ENCODE measurements around the gene FGFBP1.

Gene FGFBP1

GRCh38 chr4:15938640-15939039, at the start of gene FGFBP1:
Gene FGFBP1 (minus strand): TSS chr4:15938740. CDS start chr4:15936632, 2,108 bp downstream.
- no peak within 1 kb of the TSS for H3K27ac ChIP-seq
- TF ChIP-seq CTCF (conservative IDR thresholded peaks at IDR 0.05) = no peak

GRCh38 chr4:15988222-15988621, 49.7 kb upstream of the FGFBP1 start:
- no peak for TF ChIP-seq CTCF (conservative IDR thresholded peaks at IDR 0.05)
- no peak overlapping the region for H3K27ac ChIP-seq

GRCh38 chr4:15986907-15987306, 48.4 kb upstream of the FGFBP1 start:
- no peak for TF ChIP-seq CTCF (conservative IDR thresholded peaks at IDR 0.05)
- H3K27ac ChIP-seq = no peak overlapping the region

GRCh38 chr4:15983610-15984009, 45.1 kb upstream of the FGFBP1 start:
- no peak for TF ChIP-seq CTCF (conservative IDR thresholded peaks at IDR 0.05)
- H3K27ac ChIP-seq = no peak overlapping the region

GRCh38 chr4:15982842-15983524, 44.4 kb upstream of the FGFBP1 start:
- no peak overlapping the region for H3K27ac ChIP-seq
- TF ChIP-seq CTCF (conservative IDR thresholded peaks at IDR 0.05) = no peak

- no peak overlapping the region for H3K27ac ChIP-seq
- no peak for TF ChIP-seq CTCF (conservative IDR thresholded peaks at IDR 0.05)
These were observed 38.2 kb upstream of the FGFBP1 start for GRCh38 chr4:15976456-15977447.

GRCh38 chr4:15971068-15971801, 32.7 kb upstream of the FGFBP1 start:
- no peak for TF ChIP-seq CTCF (conservative IDR thresholded peaks at IDR 0.05)
- H3K27ac ChIP-seq = no peak overlapping the region

Measured in VCaP (cell line).